Neuronal stem cell (in vitro differentiated cells): ENCODE data around the gene ENTPD6.

Source experiments
- DNase-seq: peaks from one replicate; pipeline ENCODE4 v3.0.0-alpha.2; 2013; ENCODE audit warnings: low spot score
- H2AFZ ChIP-seq: one replicate; pipeline ENCODE4 v1.6.1; 2013; ENCODE audit warnings: mild to moderate bottlenecking, low read length, inconsistent platforms
- H2AK5ac ChIP-seq: 2 replicates; pipeline ENCODE4 v1.6.1; 2013; ENCODE audit warnings: low read depth, mild to moderate bottlenecking, inconsistent platforms, low read length, moderate library complexity, mixed read lengths
- H2BK120ac ChIP-seq: 2 replicates; pipeline ENCODE4 v1.6.1; 2013; ENCODE audit warnings: low read depth, mild to moderate bottlenecking, inconsistent platforms, low read length, moderate library complexity, mixed read lengths
- H2BK12ac ChIP-seq: one replicate; pipeline ENCODE4 v1.6.1; 2013; ENCODE audit warnings: low read length, inconsistent platforms
- H2BK15ac ChIP-seq: 2 replicates; pipeline ENCODE4 v1.6.1; 2013; ENCODE audit warnings: mild to moderate bottlenecking, low read length, inconsistent platforms, mixed read lengths
- H2BK5ac ChIP-seq: one replicate; pipeline ENCODE4 v1.6.1; 2013; ENCODE audit warnings: inconsistent platforms, mild to moderate bottlenecking, low read length, moderate library complexity
- H3K14ac ChIP-seq: one replicate; pipeline ENCODE4 v1.6.1; 2013; ENCODE audit warnings: low read length, inconsistent platforms
- H3K18ac ChIP-seq: 2 replicates; pipeline ENCODE4 v1.6.1; 2013; ENCODE audit warnings: low read length, inconsistent platforms
- H3K23ac ChIP-seq: 2 replicates; pipeline ENCODE4 v1.6.1; 2013; ENCODE audit warnings: low read depth, mild to moderate bottlenecking, mixed read lengths, low read length, inconsistent platforms; ENCODE audit not compliant: poor library complexity
- H3K27ac ChIP-seq: replicated peaks from 3 replicates; pipeline ENCODE4 v1.5.1; 2013; ENCODE audit warnings: low read length, inconsistent platforms
- H3K27me3 ChIP-seq, 3 experiments: 2 replicates each; pipeline ENCODE4 v1.6.1; 2013; ENCODE audit warnings: low read length in 3 of 3, mild to moderate bottlenecking in 2 of 3, inconsistent platforms in 1 of 3, low read depth in 1 of 3, mixed read lengths in 1 of 3, moderate library complexity in 1 of 3; ENCODE audit not compliant: control insufficient read depth in 3 of 3, insufficient read depth in 3 of 3
- H3K36me3 ChIP-seq, 2 donors: replicated peaks in 1 of 2; 2 replicates each; pipeline ENCODE4 v1.6.1; 2013; ENCODE audit warnings: low read length in 2 of 2; ENCODE audit not compliant: control insufficient read depth in 2 of 2, insufficient read depth in 2 of 2
- H3K4ac ChIP-seq: 2 replicates; pipeline ENCODE4 v1.6.1; 2013; ENCODE audit warnings: inconsistent platforms, mild to moderate bottlenecking, low read length, moderate library complexity
- H3K4me1 ChIP-seq, 2 donors: 1 replicate in 1 of 2; 2 replicates in 1 of 2; pipeline ENCODE4 v1.6.1; 2013; ENCODE audit warnings: low read length in 2 of 2, low read depth in 1 of 2; ENCODE audit not compliant: control insufficient read depth in 2 of 2, insufficient read depth in 1 of 2
- H3K4me2 ChIP-seq: one replicate; pipeline ENCODE4 v1.6.1; 2013; ENCODE audit warnings: mild to moderate bottlenecking, low read length, inconsistent platforms; ENCODE audit not compliant: insufficient read depth, poor library complexity, severe bottlenecking
- H3K4me3 ChIP-seq, 2 donors: 2 replicates each; pipeline ENCODE4 v1.5.1; 2013; ENCODE audit warnings: low read length in 2 of 2, mild to moderate bottlenecking in 2 of 2, inconsistent platforms in 1 of 2, moderate library complexity in 1 of 2
- H3K79me1 ChIP-seq: one replicate; pipeline ENCODE4 v1.6.1; 2013; ENCODE audit warnings: low read depth, mild to moderate bottlenecking, inconsistent platforms, low read length, moderate library complexity
- H3K9ac ChIP-seq: one replicate; pipeline ENCODE4 v1.6.1; 2013; ENCODE audit warnings: mild to moderate bottlenecking, low read depth, low read length, inconsistent platforms; ENCODE audit not compliant: poor library complexity
- H3K9me3 ChIP-seq, 2 donors: replicated peaks in 1 of 2; 2 replicates each; pipeline versions ENCODE3 to v1.6.1; 2013; ENCODE audit warnings: low read length in 2 of 2, mild to moderate bottlenecking in 2 of 2, inconsistent platforms in 1 of 2, low read depth in 1 of 2, mixed read lengths in 1 of 2, moderate library complexity in 1 of 2; ENCODE audit not compliant: control insufficient read depth in 2 of 2, insufficient read depth in 1 of 2
- H4K8ac ChIP-seq: one replicate; pipeline ENCODE4 v1.6.1; 2013; ENCODE audit warnings: low read depth, mild to moderate bottlenecking, inconsistent platforms, low read length, moderate library complexity
- H4K91ac ChIP-seq: one replicate; pipeline ENCODE4 v1.6.1; 2013; ENCODE audit warnings: low read length, low read depth, mild to moderate bottlenecking, inconsistent platforms; ENCODE audit not compliant: poor library complexity
- WGBS, 2 donors: extraction: QIAGEN DNeasy Blood & Tissue Kit; methylation state at CpG; one replicate each; pipeline ENCODE4 v1.1.7; 2013; ENCODE audit warnings: missing lambda C conversion rate in 2 of 2, mixed read lengths in 1 of 2; ENCODE audit not compliant: insufficient read length in 2 of 2, insufficient replicate concordance in 1 of 2; ENCODE audit errors: extremely low coverage in 2 of 2; 5-methylcytosine and 5-hydroxymethylcytosine counted together

Gene ENTPD6

GRCh38 chr20:25243416-25243979 lies 48.0 kb downstream of the ENTPD6 start:
- no peak overlapping the region for H3K4me3 ChIP-seq
- no peaks in the 10 kb centered on the region for H3K9me3 ChIP-seq
- H4K91ac ChIP-seq, result no peak overlapping the region
- no peak overlapping the region for H3K14ac ChIP-seq
- H3K23ac ChIP-seq, result no peak overlapping the region
- no peak overlapping the region for H2BK15ac ChIP-seq
- no peak overlapping the region for H3K4ac ChIP-seq
- no peaks in the 10 kb centered on the region for H3K36me3 ChIP-seq
- H3K27me3 ChIP-seq, result peaks cover 0 to 15% (median 5%) of the 10 kb centered on the region in 3 experiments
- H3K4me2 ChIP-seq, result no peak overlapping the region
- H2BK120ac ChIP-seq, result no peak overlapping the region
- H3K9ac ChIP-seq, result no peak overlapping the region
- H3K79me1 ChIP-seq, result no peaks in the 10 kb centered on the region
- no peak overlapping the region for H2BK5ac ChIP-seq
- H3K4me1 ChIP-seq, result peaks cover 0 to 17% of the 10 kb centered on the region in 2 donors
- no peak overlapping the region for H3K27ac ChIP-seq
- H2AK5ac ChIP-seq, result no peak overlapping the region
- no peak overlapping the region for H2AFZ ChIP-seq
- no peak overlapping the region for H2BK12ac ChIP-seq
- no peak overlapping the region for H3K18ac ChIP-seq
- DNase-seq, result no peak
- no peak overlapping the region for H4K8ac ChIP-seq

DNA sequence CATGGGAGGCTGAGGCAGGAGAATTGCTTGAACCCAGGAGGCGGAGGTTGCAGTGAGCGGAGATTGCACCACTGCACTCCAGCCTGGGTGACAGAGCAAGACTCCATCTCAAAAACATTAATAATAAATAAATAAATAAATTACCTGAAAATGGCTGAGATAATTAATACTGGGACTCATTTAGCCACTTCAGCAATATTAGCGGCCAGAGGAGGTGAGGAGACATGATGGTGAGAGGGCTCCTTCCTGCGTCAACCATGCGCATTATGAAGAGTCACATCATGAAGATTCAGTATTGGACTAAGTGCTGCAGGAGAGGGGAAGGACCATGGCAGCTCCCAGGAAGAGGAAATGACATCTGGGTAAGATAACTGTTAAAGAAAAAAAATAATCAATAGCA lies 49.5 kb downstream of the ENTPD6 start:
- Histone ChIP-seq H2BK120ac (no peak overlapping the region), H3K36me3 (peaks cover 0 to under 1% of the 10 kb centered on the region in 2 donors), H3K9me3 (no peaks in the 10 kb centered on the region), H3K27me3 (peaks cover 0 to 15% (median 5%) of the 10 kb centered on the region in 3 experiments), H3K4me3 (no peak overlapping the region), H3K79me1 (no peaks in the 10 kb centered on the region), H3K18ac (no peak overlapping the region), H2BK12ac (no peak overlapping the region), H4K91ac (no peak overlapping the region), H3K14ac (no peak overlapping the region), H3K4me1 (peaks cover 4 to 18% of the 10 kb centered on the region in 2 donors), H3K9ac (no peak overlapping the region), H3K4ac (no peak overlapping the region), H2BK15ac (no peak overlapping the region), H3K4me2 (no peak overlapping the region), H2AK5ac (no peak overlapping the region), H4K8ac (no peak overlapping the region), H2AFZ (no peak overlapping the region), H3K27ac (no peak overlapping the region), H3K23ac (no peak overlapping the region), H2BK5ac (no peak overlapping the region)
- DNase-seq, result no peak
- WGBS, 2 donors, result no CpG with 5 or more reads among the region's 5 CpGs

DNA sequence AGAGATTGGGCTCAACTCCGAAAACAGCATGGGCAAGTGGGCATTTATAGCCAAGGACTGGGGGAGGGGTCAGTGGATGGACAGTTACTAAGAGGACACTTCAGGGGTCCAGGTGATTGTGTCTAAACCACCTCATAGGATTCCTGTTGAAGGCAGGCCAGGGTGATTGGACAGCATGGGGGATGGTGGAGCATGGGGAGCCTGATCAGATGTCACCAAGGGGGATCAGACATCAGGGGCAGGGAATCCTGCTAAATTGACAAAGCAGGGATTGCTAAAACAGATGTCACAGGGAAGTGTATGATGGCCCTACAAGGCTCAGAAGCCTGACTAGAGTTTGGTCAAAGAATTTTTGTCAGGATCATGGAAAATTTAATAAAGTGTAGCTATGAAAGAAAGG lies 49.9 kb downstream of the ENTPD6 start:
- Histone ChIP-seq H2AFZ (no peak overlapping the region), H2AK5ac (no peak overlapping the region), H2BK12ac (no peak overlapping the region), H3K14ac (no peak overlapping the region), H2BK120ac (no peak overlapping the region), H3K23ac (no peak overlapping the region), H3K9me3 (no peaks in the 10 kb centered on the region), H4K8ac (no peak overlapping the region), H3K18ac (no peak overlapping the region), H3K79me1 (no peaks in the 10 kb centered on the region), H2BK5ac (no peak overlapping the region), H4K91ac (no peak overlapping the region), H3K36me3 (peaks cover 0 to 5% of the 10 kb centered on the region in 2 donors), H3K27ac (no peak overlapping the region), H3K9ac (no peak overlapping the region), H2BK15ac (no peak overlapping the region), H3K4me2 (no peak overlapping the region), H3K4ac (no peak overlapping the region), H3K27me3 (peaks cover 0 to 15% (median 5%) of the 10 kb centered on the region in 3 experiments), H3K4me3 (peak overlapping the region in 1 of 2 donors; percentile 47), H3K4me1 (peaks cover 4 to 23% of the 10 kb centered on the region in 2 donors)
- WGBS, 2 donors, result no CpG with 5 or more reads among the region's 1 CpG
- DNase-seq, result no peak

DNA sequence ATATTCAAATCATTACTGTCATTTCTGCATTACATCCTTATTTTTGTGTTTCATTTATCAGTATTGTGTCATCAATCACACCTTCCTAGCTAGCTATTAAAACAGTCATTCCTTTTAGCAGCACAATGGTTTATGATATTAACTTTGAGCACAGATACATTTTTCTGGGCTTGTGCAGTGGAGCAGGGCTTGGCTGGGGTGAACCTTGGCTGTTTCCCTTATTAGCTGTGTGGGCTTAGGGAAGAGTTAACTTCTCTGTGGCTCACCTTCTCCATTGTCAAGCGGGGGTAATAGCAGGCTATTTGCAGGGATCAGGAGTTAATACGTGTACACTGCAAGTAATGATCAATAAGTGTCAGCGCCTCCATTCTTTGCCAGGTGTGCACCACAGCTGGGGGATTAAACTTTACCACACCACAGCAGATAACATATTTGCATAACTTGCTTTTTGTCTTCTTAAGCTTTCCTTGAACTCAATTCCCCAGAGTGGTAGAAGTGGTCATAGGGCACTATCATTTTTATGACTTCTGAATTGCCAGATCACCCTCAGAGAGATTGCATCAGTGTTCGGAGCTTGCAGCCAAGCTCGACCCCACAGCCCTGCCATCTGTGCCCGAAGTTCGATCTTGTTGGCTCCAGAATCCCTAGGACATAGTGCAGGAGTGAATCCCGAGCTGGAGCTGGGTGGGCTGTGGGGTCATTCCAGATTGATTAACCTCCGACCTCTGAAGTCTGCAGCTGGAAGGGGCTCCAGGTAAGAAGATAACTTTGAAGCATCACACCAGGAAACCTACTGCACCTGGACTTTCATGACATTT lies 50.9 kb downstream of the ENTPD6 start:
- no peak overlapping the region for H3K14ac ChIP-seq
- H3K9ac ChIP-seq, result no peak overlapping the region
- H2AFZ ChIP-seq, result peak overlapping the region; percentile 97
- no peak overlapping the region for H2BK5ac ChIP-seq
- no peak overlapping the region for H4K8ac ChIP-seq
- WGBS, 2 donors, result no CpG with 5 or more reads among the region's 9 CpGs
- no peak overlapping the region for H2AK5ac ChIP-seq
- H3K4me2 ChIP-seq, result no peak overlapping the region
- no peak overlapping the region for H3K18ac ChIP-seq
- no peak overlapping the region for H2BK12ac ChIP-seq
- peaks cover 0 to 15% (median 5%) of the 10 kb centered on the region in 3 experiments for H3K27me3 ChIP-seq
- no peak overlapping the region for H3K4me3 ChIP-seq
- H3K4ac ChIP-seq, result no peak overlapping the region
- peaks cover 0 to 12% of the 10 kb centered on the region in 2 donors for H3K36me3 ChIP-seq
- H3K27ac ChIP-seq, result no peak overlapping the region
- H2BK120ac ChIP-seq, result no peak overlapping the region
- no peak for DNase-seq
- peaks cover 9 to 24% of the 10 kb centered on the region in 2 donors for H3K4me1 ChIP-seq
- no peak overlapping the region for H3K23ac ChIP-seq
- H2BK15ac ChIP-seq, result no peak overlapping the region
- no peaks in the 10 kb centered on the region for H3K9me3 ChIP-seq
- H3K79me1 ChIP-seq, result no peaks in the 10 kb centered on the region
- H4K91ac ChIP-seq, result no peak overlapping the region
